Activated naive CD4-positive, alpha-beta T cell treated with anti-CD3 and anti-CD28 coated beads, Interleukin-2, amount 50 U/mL, for 24 hours (primary cell): Measurements from ENCODE around the gene TMC7.

Experiments
- H3K27ac Mint-ChIP-seq: one replicate; pipeline ENCODE4 v1.8.0; 2021; ENCODE audit warnings: mild to moderate bottlenecking, mixed read lengths
- H3K27me3 Mint-ChIP-seq: one replicate; pipeline ENCODE4 v1.8.0; 2021; ENCODE audit warnings: mixed read lengths
- H3K36me3 Mint-ChIP-seq: one replicate; pipeline ENCODE4 v1.8.0; 2021; ENCODE audit warnings: mixed read lengths
- H3K4me1 Mint-ChIP-seq: one replicate; pipeline ENCODE4 v1.8.0; 2021; ENCODE audit warnings: mixed read lengths
- H3K4me3 Mint-ChIP-seq: one replicate; pipeline ENCODE4 v1.8.0; 2021; ENCODE audit warnings: mild to moderate bottlenecking, mixed read lengths
- H3K9me3 Mint-ChIP-seq: one replicate; pipeline ENCODE4 v1.8.0; 2021; ENCODE audit warnings: mixed read lengths

The TMC7 gene

DNA sequence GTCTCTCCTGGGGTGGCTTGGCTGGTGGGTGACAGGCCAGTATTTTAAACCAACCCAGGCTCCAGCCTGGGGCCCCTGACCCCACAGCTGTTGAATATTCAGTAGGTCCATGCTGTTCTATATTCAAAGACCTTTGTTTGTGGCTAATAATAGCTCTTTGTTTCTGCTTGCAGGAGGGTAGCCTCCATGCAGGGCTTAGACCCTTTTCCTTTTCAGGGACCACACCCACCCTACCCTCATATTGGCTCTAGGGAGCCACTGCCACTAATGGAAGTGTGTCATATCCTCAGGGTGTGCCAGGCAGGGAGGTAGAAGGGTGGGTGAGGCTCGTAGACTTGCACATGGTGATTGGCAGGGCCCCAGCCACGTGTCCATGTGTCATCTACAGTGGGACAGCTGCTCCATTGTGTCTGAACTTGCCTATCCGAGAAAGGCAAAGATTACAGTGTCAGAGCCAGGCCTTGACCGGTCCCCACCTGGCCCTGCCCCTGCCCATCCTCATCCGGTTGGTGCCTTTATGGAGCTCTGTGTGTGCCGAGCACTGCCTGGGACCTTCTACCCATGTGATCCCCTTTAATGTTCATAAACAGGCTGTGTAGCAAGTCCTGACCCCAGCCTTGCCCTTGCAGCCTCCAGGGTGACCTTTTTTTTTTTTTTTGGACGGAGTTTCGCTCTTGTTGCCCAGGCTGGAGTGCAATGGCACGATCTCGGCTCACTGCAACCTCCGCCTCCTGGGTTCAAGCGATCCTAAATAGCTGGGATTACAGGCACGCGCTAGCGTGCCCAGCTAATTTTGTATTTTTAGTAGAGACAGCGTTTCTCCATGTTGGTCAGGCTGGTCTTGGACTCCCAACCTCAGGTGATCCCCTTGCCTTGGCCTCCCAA lies 22.1 kb downstream of the TMC7 start:
- no peak overlapping the region for H3K4me3 Mint-ChIP-seq
- no peaks in the 10 kb centered on the region for H3K36me3 Mint-ChIP-seq

DNA sequence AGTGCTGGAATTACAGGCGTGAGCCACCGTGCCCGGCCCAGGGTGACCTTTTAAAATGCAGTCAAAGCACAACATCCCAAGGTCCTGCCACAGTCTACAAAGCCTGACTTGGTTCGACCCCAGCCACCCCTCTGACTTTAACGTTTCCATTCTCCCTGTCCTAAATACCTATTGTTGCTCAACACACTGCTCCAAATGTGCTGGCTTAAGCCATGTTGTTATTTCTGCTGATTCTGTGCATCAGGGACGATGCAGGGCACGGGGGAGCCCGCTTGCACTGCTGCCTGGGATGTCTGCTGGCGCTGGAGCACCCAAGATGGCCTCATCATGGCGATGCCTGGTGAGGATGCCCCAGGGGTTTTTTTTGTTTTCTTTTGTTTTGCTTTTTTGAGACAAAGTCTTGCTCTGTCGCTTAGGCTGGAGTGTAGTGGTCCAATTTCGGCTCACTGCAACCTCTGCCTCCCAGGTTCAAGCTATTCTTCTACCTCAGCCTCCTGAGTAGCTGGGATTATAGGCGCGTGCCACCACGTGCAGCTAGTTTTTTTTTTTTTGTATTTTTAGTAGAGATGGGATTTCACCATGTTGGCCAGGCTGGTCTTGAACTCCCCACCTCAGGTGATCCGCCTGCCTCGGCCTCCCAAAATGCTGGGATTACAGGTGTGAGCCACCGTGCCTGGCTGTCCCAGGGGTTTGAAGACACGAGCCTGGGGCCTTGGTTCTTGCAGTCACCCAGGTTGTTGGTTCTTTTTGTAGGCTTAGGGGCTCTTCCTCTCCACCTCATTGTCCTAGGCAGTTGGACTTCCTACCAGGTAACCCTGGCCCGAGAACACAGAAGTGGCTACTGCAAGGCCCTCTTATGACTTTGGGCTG lies 22.9 kb downstream of the TMC7 start:
- Mint-ChIP-seq H3K27me3 (no peaks in the 10 kb centered on the region), H3K9me3 (no peaks in the 10 kb centered on the region), H3K4me3 (no peak overlapping the region), H3K36me3 (no peaks in the 10 kb centered on the region), H3K4me1 (no peaks in the 10 kb centered on the region), H3K27ac (no peak overlapping the region)

More for the DNA sequence above, 22.1 kb downstream of the TMC7 start:
- Mint-ChIP-seq H3K9me3 (no peaks in the 10 kb centered on the region), H3K27ac (no peak overlapping the region), H3K4me1 (no peaks in the 10 kb centered on the region), H3K27me3 (no peaks in the 10 kb centered on the region)

DNA sequence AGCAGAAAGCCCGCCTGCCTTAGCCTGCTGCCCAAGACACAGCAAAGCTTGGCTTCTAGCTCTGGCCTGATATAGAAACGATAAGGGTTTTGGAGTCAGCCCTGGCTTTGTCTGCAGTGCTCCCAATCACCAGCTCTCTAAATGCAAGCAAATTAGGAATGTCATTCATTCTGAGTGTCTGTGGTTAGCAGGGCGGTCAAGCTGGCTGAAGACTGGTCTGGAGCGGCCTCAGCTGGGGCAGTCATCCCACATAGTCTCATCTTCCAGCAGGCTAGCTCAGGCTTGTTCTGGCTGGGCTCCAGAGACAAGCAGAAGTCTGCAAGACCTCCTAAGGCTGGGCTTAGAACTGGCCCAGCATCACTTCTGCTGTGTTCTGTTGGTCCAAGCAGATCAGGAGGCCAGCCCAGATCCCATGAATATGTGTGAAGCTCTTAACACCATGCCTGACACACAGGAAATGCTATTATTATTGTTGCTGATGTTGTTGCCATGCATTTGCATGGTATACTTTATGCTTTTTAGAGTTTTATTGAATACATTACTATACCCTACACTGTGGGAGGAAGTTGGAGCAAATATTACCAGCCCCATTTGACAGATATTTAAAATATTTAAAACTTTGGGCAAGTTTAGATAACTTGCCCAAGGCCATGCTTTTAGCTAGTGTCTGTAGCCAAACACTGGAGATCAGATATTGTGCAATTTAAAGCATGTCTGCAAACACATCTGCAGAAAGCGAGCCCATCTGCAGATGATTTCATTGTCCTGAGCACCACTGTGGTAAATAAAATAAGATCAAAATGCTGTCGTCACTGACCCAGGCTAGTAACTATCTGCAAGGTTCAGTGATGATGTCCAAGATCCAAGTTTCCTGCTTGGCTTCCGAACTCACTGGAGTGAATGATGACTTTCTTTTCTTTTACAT lies 24.8 kb downstream of the TMC7 start:
- no peaks in the 10 kb centered on the region for H3K27me3 Mint-ChIP-seq
- H3K36me3 Mint-ChIP-seq = no peaks in the 10 kb centered on the region
- no peaks in the 10 kb centered on the region for H3K4me1 Mint-ChIP-seq
- no peak overlapping the region for H3K4me3 Mint-ChIP-seq
- H3K27ac Mint-ChIP-seq = no peak overlapping the region
- H3K9me3 Mint-ChIP-seq = no peaks in the 10 kb centered on the region

DNA sequence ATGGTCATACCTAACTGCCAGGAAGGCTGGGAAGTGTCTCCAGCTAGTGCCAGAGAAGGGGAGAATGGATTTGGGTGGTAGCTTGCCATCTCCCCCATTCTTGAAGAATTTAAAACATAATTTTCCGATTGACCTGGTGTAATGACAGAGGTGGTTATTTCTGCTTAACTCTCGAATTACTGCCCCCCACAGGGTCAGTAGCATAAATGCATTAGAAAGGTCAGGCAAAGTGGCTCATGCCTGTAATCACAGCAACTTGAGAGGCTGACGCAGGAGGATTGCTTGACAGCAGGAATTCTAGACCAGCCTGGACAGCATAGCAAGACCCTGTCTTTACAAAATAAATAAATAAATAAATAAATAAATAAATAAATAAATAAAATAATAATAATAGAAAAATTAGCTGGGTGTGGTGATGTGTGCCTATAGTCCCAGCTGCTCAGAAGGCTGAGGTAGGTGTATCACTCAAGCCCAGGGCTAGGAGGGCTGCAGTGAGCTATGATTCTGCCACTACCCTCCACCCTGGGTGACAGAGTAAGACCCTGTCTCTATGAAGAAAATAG lies 27.5 kb downstream of the TMC7 start:
- H3K27me3 Mint-ChIP-seq = no peaks in the 10 kb centered on the region
- H3K4me3 Mint-ChIP-seq = no peak overlapping the region
- H3K4me1 Mint-ChIP-seq = no peaks in the 10 kb centered on the region
- no peaks in the 10 kb centered on the region for H3K36me3 Mint-ChIP-seq
- no peak overlapping the region for H3K27ac Mint-ChIP-seq
- H3K9me3 Mint-ChIP-seq = no peaks in the 10 kb centered on the region

DNA sequence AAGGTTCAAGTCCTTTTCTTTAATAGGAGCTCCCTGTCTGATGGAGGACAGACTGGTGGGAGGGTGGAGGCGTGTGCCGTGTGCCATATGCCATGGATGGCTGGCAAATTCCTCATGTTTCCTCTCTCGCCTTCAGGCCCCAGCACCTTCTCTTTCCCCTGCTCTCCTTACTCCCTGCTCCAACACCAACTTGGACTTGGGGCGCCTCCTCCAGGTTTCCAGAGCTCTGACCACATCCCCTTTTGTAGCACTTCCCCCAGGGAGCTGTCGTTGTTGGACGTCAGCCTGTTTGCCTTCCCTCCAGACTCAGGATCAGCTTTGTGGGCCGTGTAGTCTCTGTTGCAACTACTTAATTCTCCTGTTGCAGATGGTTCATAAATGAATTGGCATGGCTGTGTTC lies 30.7 kb downstream of the TMC7 start:
- Mint-ChIP-seq H3K4me1 (no peaks in the 10 kb centered on the region), H3K9me3 (no peaks in the 10 kb centered on the region), H3K4me3 (no peak overlapping the region), H3K27ac (no peak overlapping the region), H3K36me3 (no peaks in the 10 kb centered on the region), H3K27me3 (peaks cover 2% of the 10 kb centered on the region)

DNA sequence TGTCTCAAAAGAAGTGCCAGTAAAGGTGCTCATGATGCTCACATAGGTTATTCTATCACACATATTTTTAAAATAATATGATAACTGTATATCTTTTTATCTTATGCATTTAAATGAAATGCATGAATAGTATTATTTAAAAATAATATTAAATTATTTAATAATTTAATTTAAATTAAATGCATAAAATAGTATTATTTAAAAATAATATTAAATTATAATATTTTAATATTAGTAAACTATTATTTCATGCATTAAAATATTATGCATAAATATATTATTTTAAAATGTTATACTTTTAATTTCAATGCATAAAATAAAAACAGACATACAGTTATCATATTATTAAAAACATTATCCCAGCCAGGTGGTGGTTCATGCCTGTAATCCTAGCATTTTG lies 33.4 kb downstream of the TMC7 start:
- Mint-ChIP-seq H3K4me3 (no peak overlapping the region), H3K4me1 (no peaks in the 10 kb centered on the region), H3K27me3 (peaks cover 2% of the 10 kb centered on the region), H3K36me3 (no peaks in the 10 kb centered on the region), H3K9me3 (no peaks in the 10 kb centered on the region), H3K27ac (no peak overlapping the region)

DNA sequence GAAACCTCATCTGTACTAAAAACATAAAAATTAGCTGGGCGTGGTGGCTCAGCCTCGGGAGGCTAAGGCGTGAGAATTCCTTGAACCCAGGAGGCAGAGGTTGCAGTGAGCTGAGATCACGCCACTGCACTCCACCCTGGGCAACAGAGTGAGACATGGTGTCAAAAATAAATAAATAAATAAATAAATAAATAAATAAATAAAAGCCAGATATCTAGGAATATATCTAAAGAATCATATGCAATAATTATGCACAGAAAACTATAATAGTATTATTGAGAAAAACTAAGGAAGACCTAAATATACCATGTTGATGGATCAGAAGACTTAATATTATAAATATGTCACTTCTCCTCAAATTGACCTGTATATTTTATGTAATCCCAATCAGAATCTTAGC lies 37.0 kb downstream of the TMC7 start:
- Mint-ChIP-seq H3K4me1 (no peaks in the 10 kb centered on the region), H3K36me3 (no peaks in the 10 kb centered on the region), H3K9me3 (no peaks in the 10 kb centered on the region), H3K27ac (no peak overlapping the region), H3K27me3 (peaks cover 2% of the 10 kb centered on the region), H3K4me3 (no peak overlapping the region)

DNA sequence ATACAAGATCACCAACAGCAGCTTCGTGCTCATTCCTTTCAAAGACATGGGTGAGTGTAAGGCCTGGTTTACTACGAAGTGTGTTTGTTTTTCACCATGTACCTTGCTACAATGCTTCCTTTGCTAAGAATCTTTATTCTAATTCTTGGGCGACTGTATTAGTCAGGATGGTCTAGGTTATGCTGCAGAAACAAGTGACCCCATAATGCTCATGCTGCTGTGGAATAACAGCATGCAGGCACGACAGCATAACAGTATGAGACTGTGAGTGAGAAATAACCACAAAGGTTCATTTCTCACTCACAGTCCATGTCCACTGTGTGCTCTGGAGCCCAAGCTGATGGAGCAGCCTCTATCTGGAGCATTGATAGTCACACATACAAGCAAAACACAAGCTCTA lies 38.0 kb downstream of the TMC7 start:
- no peaks in the 10 kb centered on the region for H3K9me3 Mint-ChIP-seq
- no peak overlapping the region for H3K4me3 Mint-ChIP-seq
- no peak overlapping the region for H3K27ac Mint-ChIP-seq
- no peaks in the 10 kb centered on the region for H3K4me1 Mint-ChIP-seq
- no peaks in the 10 kb centered on the region for H3K36me3 Mint-ChIP-seq
- H3K27me3 Mint-ChIP-seq = no peaks in the 10 kb centered on the region

DNA sequence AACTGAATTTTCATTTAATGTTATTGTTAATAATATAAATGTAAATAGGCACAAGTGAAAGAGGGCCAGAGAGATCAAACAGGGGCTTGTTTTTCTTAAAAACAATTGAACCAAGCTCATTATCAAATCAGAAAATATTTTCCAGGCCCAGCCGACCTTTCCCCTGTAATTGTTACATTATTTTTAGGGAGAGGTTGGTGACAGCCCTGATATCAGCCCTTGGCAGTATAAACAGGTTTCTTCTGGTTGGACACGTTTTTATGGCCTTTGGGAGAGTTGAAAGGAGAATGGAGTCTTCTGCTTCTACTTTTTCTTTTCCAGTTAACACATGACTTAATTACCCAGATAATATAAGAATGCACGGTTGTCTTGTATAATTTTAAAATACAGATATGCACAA lies 43.7 kb downstream of the TMC7 start:
- Mint-ChIP-seq H3K4me3 (no peak overlapping the region), H3K9me3 (no peaks in the 10 kb centered on the region), H3K4me1 (no peaks in the 10 kb centered on the region), H3K36me3 (no peaks in the 10 kb centered on the region), H3K27ac (no peak overlapping the region), H3K27me3 (no peaks in the 10 kb centered on the region)

DNA sequence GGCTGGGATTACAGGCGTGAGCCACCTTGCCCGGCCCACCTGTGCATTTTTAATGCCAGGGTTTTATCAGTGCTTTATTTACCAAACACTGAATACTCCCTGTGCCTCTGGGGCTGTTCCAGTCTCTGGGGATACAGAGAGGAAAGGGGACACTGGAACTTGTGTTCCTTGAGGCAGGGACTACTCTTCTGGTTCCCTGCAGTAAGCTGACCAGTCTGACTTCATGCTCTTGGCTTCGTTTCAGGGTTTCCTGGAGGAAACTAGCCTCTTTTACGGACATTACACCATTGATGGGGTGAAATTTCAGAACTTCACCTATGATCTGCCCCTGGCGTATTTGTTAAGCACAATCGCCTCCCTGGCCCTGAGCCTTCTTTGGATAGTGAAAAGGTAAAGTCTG lies 46.2 kb downstream of the TMC7 start:
- Mint-ChIP-seq H3K27me3 (no peaks in the 10 kb centered on the region), H3K27ac (no peak overlapping the region), H3K4me1 (no peaks in the 10 kb centered on the region), H3K36me3 (no peaks in the 10 kb centered on the region), H3K9me3 (no peaks in the 10 kb centered on the region), H3K4me3 (no peak overlapping the region)

DNA sequence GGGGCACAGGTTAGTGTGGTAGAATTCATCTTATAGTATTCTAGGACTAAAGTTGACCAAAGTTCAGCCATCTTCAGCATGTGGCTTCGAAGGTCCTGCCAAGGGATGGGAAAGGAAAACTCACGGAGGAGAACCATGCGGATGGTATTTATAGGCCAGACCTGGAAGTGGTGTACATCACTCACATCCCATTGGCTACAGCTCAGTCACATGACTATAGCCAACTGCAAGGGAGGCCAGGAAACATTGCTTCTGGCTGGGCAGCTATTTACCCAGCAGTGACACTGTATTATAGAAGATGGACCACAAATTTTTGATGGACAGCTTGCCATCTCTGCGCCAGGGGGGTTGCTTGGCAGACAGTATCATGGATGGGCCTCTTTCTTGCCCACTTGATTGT lies 48.0 kb downstream of the TMC7 start:
- Mint-ChIP-seq H3K4me3 (no peak overlapping the region), H3K4me1 (no peaks in the 10 kb centered on the region), H3K36me3 (no peaks in the 10 kb centered on the region), H3K9me3 (no peaks in the 10 kb centered on the region), H3K27ac (no peak overlapping the region), H3K27me3 (no peaks in the 10 kb centered on the region)

DNA sequence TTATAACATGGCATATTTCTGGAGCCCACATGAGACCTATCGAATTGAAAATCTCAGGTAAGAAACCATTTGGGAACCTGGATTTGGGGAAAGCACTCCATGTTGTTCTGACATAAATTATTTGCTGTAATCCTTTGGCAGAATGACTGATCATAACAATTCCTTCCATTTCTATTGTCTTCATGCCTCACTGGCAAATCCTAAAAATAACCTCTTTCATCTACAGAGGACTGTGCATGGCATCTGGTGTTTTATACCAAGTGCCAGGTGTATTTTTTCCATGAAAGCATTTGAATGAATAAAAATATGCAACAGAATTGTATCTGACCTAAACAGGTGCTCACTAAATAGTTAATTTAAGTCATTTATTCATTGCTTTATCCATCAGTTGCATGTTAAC lies 50.0 kb downstream of the TMC7 start:
- H3K27me3 Mint-ChIP-seq = no peaks in the 10 kb centered on the region
- no peaks in the 10 kb centered on the region for H3K4me1 Mint-ChIP-seq
- H3K9me3 Mint-ChIP-seq = no peaks in the 10 kb centered on the region
- no peaks in the 10 kb centered on the region for H3K36me3 Mint-ChIP-seq
- no peak overlapping the region for H3K27ac Mint-ChIP-seq
- H3K4me3 Mint-ChIP-seq = no peak overlapping the region

DNA sequence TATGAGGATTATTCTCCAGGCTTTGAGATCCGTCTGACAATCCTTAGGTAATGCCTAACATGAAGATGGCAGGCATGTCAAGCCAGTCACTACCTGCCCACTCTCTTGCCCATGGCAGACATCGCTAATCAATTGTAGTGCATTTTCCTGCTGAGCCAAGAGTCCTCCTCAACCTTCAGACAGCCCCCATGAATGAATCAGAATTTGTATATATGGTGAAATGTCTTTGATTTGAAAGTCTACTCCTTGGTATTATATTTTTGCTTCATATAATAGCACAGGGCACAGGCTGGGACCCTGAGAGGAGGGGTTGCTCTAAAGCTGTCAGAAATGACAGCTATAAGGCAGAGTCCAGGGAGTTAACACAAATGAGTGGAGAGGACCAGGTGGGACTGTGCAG lies 56.7 kb downstream of the TMC7 start:
- no peaks in the 10 kb centered on the region for H3K9me3 Mint-ChIP-seq
- H3K27ac Mint-ChIP-seq = no peak overlapping the region
- no peaks in the 10 kb centered on the region for H3K4me1 Mint-ChIP-seq
- no peak overlapping the region for H3K4me3 Mint-ChIP-seq
- no peaks in the 10 kb centered on the region for H3K27me3 Mint-ChIP-seq
- H3K36me3 Mint-ChIP-seq = no peaks in the 10 kb centered on the region

DNA sequence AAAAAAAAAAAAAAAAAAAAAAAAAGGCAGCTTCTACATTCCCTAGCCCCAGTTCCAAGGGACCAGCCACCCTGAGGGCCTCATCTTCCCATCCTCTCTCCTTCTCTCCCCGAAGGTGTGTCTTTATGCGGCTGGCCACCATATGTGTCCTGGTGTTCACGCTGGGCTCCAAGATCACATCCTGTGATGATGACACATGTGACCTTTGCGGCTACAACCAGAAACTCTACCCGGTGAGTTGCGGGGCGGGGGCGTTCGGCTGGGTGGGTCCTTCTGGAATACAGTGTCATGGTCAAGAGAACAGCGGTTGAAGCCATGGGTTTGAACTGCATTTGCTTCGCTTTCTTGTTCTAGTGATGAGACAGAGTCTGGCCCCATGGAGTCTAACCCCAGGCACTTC lies 61.0 kb downstream of the TMC7 start:
- Mint-ChIP-seq H3K9me3 (no peaks in the 10 kb centered on the region), H3K36me3 (no peaks in the 10 kb centered on the region), H3K4me3 (no peak overlapping the region), H3K27me3 (no peaks in the 10 kb centered on the region), H3K4me1 (no peaks in the 10 kb centered on the region), H3K27ac (no peak overlapping the region)

DNA sequence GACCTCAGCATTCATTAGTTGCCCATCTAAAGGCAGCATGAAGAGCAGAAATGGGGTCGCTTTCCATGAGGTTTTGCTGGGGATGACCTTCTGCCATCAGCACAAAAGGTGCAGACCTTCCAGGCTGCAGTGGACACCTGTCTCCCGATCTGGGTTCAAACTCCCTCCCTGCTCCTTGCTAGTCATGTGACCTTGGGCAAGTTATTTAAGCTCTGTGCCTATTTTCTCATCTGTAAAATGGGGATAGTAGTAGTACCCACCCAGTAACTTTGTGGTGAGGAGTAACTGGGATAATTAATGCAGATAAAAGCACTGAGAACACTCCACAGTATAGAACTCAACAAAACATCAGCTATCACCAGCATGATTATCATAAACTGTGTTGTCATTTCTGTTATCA lies 62.3 kb downstream of the TMC7 start:
- Mint-ChIP-seq H3K36me3 (no peaks in the 10 kb centered on the region), H3K27ac (no peak overlapping the region), H3K4me3 (no peak overlapping the region), H3K9me3 (no peaks in the 10 kb centered on the region), H3K27me3 (no peaks in the 10 kb centered on the region), H3K4me1 (no peaks in the 10 kb centered on the region)
